PC-3 (cell line): ENCODE measurements around the gene CASS4. TPM values are rescaled to one million over a fixed set of nuclear protein-coding genes. Genes with fewer than 3 reads are reported as not detected.

Source experiments
- ATAC-seq: fragments of 200-7000 bp; cut with Tn5 transposase; 2 replicates; pipeline ENCODE4 v1.9.1; 2020; ENCODE audit warnings: mild to moderate bottlenecking, moderate library complexity
- BruUV-seq: library from RNA; stranded (reverse); fragments of 400-500 nt; replicated peaks from 2 replicates; lab custom pipeline; 2021; lab: Mats Ljungman, UMichigan
- CTCF ChIA-PET: fragments of 300-600 bp; sonication (Branson Sonifier 250); formaldehyde crosslinking; loops from one replicate; lab custom pipeline; 2022; ENCODE audit warnings: antibody characterized with exemption; lab: Charles Lee
- POLR2A ChIA-PET: fragments of 300-600 bp; sonication (Branson Sonifier 250); formaldehyde crosslinking; loops from one replicate; lab custom pipeline; 2022; ENCODE audit warnings: antibody characterized with exemption; ENCODE audit not compliant: unreplicated experiment; lab: Charles Lee
- DNase-seq: peaks from one replicate; pipeline ENCODE4 v3.0.0-alpha.2; 2015
- H2AFZ ChIP-seq: fragments of 300-600 bp; sonication (generic); 2 replicates; pipeline ENCODE4 v1.6.0; 2016; ENCODE audit warnings: antibody characterized with exemption, low read length
- H3F3A ChIP-seq: fragments of 300-600 bp; sonication (generic); one replicate; pipeline ENCODE4 v1.6.0; 2017; ENCODE audit warnings: antibody characterized with exemption, low read length, control low read depth, mild to moderate bottlenecking; ENCODE audit not compliant: unreplicated experiment
- H3K27ac ChIP-seq: fragments of 300-600 bp; sonication (generic); 2 replicates; pipeline ENCODE4 v1.5.1; 2016; ENCODE audit warnings: mild to moderate bottlenecking, low read length
- H3K27me3 ChIP-seq: fragments of 300-600 bp; sonication (generic); 2 replicates; pipeline ENCODE4 v1.6.1; 2016; ENCODE audit warnings: low read length, mixed read lengths
- H3K36me3 ChIP-seq: fragments of 300-600 bp; sonication (generic); 2 replicates; pipeline ENCODE4 v1.6.1; 2016; ENCODE audit warnings: low read depth, mixed run types, low read length, mixed read lengths
- H3K4me1 ChIP-seq: fragments of 300-600 bp; sonication (generic); 2 replicates; pipeline ENCODE4 v1.5.1; 2016; ENCODE audit warnings: low read length; ENCODE audit not compliant: insufficient read depth
- H3K4me2 ChIP-seq: fragments of 300-600 bp; sonication (generic); 2 replicates; pipeline ENCODE4 v1.6.0; 2016; ENCODE audit warnings: low read length
- H3K4me3 ChIP-seq: fragments of 300-600 bp; sonication (generic); 2 replicates; pipeline ENCODE4 v1.5.1; 2016; ENCODE audit warnings: mild to moderate bottlenecking, low read length, mixed read lengths
- H3K79me2 ChIP-seq: fragments of 300-600 bp; sonication (generic); 2 replicates; pipeline ENCODE4 v1.6.1; 2017; ENCODE audit warnings: low read length, mixed read lengths
- H3K9ac ChIP-seq: fragments of 300-600 bp; sonication (generic); 2 replicates; pipeline ENCODE4 v1.6.0; 2016; ENCODE audit warnings: mild to moderate bottlenecking, low read length
- H3K9me2 ChIP-seq: fragments of 300-600 bp; sonication (generic); replicated peaks from 2 replicates; pipeline ENCODE4 v1.6.1; 2016; ENCODE audit warnings: mixed run types, low read length, mixed read lengths
- H3K9me3 ChIP-seq: fragments of 300-600 bp; sonication (generic); 2 replicates; pipeline ENCODE4 v1.6.1; 2016; ENCODE audit warnings: low read length, mixed read lengths
- H4K20me1 ChIP-seq: fragments of 300-600 bp; sonication (generic); 2 replicates; pipeline ENCODE4 v1.6.1; 2016; ENCODE audit warnings: low read length, mixed read lengths
- EZH2 ChIP-seq: fragments of 300-600 bp; sonication (generic); IDR thresholded peaks from one replicate; pipeline ENCODE4 v1.6.1; 2017; ENCODE audit warnings: antibody characterized with exemption, mild to moderate bottlenecking, low read length; ENCODE audit not compliant: unreplicated experiment
- EZH2phosphoT487 ChIP-seq: fragments of 300-600 bp; sonication (generic); IDR thresholded peaks from 2 replicates; pipeline ENCODE4 v1.6.1; 2018; ENCODE audit warnings: mild to moderate bottlenecking, antibody characterized with exemption, low read length, borderline replicate concordance
- intact Hi-C: fragments of 100-400 bp; cut with micrococcal nuclease; formaldehyde crosslinking; loops from 2 replicates; pipeline ENCODE4 v1.9.0; 2023
- total RNA-seq: library from RNA; depleted of rRNA; stranded (reverse); fragments of >200 nt; gene quantifications from 2 replicates; pipeline ENCODE4 v1.2.3, GENCODE V29; 2014
- TF ChIP-seq, protein P1 (sequence below): fragments of 300-600 bp; sonication (generic); conservative IDR thresholded peaks from 2 replicates; pipeline ENCODE4 v1.5.1; 2017; ENCODE audit warnings: antibody characterized with exemption, low read depth, mild to moderate bottlenecking, low read length

Gene CASS4
- total RNA-seq, 1 experiment from 2014 or later = 0.04 TPM

DNA sequence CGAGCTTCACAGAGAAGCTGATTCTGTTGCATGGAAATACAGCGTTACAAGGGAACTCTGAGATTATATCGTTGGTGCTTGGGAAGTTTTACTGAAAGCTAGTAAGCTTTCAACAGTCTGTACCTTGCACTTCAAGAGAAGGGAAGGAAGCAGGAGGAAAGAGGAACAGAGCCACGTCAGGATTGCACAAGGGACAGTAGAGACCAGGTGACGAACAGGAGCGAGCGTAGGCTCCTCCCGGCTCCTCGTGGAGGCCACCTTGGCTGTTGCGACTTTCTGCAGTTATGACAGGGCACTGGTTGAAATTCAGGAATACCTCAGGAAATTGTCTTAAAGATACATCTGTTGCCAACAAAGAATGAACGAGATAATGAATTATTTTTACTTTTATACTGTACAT is 75.2 kb downstream of the CASS4 start:
- no peaks in the 10 kb centered on the region for H3K27me3 ChIP-seq
- H3K9me2 ChIP-seq = no peaks in the 10 kb centered on the region
- 0 out of 2 replicates have a peak, but pooled peaks cover 6% of the 10 kb centered on the region for H4K20me1 ChIP-seq
- no TSS peak for BruUV-seq
- H3K4me2 ChIP-seq = no peak overlapping the region
- no peak overlapping the region for H3K27ac ChIP-seq
- DNase-seq (no peak), ATAC-seq (no peak)
- POLR2A ChIA-PET = no interaction called here
- intact Hi-C loops = no loop called here
- H3K79me2 ChIP-seq = no peaks in the 10 kb centered on the region
- TF ChIP-seq EZH2 (no peak), EZH2phosphoT487 (no peak)
- TF ChIP-seq, protein P1, sequence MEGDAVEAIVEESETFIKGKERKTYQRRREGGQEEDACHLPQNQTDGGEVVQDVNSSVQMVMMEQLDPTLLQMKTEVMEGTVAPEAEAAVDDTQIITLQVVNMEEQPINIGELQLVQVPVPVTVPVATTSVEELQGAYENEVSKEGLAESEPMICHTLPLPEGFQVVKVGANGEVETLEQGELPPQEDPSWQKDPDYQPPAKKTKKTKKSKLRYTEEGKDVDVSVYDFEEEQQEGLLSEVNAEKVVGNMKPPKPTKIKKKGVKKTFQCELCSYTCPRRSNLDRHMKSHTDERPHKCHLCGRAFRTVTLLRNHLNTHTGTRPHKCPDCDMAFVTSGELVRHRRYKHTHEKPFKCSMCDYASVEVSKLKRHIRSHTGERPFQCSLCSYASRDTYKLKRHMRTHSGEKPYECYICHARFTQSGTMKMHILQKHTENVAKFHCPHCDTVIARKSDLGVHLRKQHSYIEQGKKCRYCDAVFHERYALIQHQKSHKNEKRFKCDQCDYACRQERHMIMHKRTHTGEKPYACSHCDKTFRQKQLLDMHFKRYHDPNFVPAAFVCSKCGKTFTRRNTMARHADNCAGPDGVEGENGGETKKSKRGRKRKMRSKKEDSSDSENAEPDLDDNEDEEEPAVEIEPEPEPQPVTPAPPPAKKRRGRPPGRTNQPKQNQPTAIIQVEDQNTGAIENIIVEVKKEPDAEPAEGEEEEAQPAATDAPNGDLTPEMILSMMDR = no peak
- no peak overlapping the region for H3K4me3 ChIP-seq
- H3K36me3 ChIP-seq = peaks cover 65% of the 10 kb centered on the region
- H2AFZ ChIP-seq = no peak overlapping the region
- H3K9ac ChIP-seq = no peak overlapping the region
- H3F3A ChIP-seq = no peaks in the 10 kb centered on the region
- H3K4me1 ChIP-seq = no peaks in the 10 kb centered on the region
- CTCF ChIA-PET = no interaction called here
- H3K9me3 ChIP-seq = no peaks in the 10 kb centered on the region

DNA sequence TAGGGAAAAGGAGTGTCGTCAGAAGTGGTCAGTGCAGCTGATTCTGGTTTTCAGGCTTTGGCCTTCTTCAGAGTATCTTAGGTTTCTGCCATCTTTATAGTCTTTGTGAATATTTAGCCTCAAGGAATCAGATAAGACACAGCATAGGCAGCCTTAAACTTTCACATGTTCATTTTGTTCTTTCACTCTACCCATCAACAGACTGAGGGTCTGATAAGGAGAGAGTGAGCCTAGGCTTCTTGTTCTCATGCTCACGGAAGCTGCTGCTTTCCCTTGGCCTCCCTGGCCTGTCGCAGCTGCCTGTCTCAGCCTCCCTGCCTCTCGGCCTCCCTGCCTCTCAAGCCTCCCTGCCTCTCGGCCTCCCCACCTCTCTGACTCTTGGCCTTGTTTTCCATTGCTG is 76.5 kb downstream of the CASS4 start:
- no peaks in the 10 kb centered on the region for H3K9me2 ChIP-seq
- no peak overlapping the region for H3K9ac ChIP-seq
- no peak overlapping the region for H3K27ac ChIP-seq
- CTCF ChIA-PET = no interaction called here
- no TSS peak for BruUV-seq
- no peak overlapping the region for H3K4me2 ChIP-seq
- intact Hi-C loops = no loop called here
- POLR2A ChIA-PET = no interaction called here
- no peaks in the 10 kb centered on the region for H3K79me2 ChIP-seq
- no peak overlapping the region for H3K4me3 ChIP-seq
- DNase-seq = no peak
- 0 out of 2 replicates have a peak, but pooled peaks cover 6% of the 10 kb centered on the region for H4K20me1 ChIP-seq
- peaks cover 61% of the 10 kb centered on the region for H3K36me3 ChIP-seq
- no peaks in the 10 kb centered on the region for H3K9me3 ChIP-seq
- no peaks in the 10 kb centered on the region for H3K4me1 ChIP-seq
- ATAC-seq = no peak
- no peaks in the 10 kb centered on the region for H3K27me3 ChIP-seq
- TF ChIP-seq, protein P1 = no peak
- no peak for TF ChIP-seq EZH2phosphoT487
- TF ChIP-seq EZH2 = no peak
- no peaks in the 10 kb centered on the region for H3F3A ChIP-seq
- no peak overlapping the region for H2AFZ ChIP-seq

DNA sequence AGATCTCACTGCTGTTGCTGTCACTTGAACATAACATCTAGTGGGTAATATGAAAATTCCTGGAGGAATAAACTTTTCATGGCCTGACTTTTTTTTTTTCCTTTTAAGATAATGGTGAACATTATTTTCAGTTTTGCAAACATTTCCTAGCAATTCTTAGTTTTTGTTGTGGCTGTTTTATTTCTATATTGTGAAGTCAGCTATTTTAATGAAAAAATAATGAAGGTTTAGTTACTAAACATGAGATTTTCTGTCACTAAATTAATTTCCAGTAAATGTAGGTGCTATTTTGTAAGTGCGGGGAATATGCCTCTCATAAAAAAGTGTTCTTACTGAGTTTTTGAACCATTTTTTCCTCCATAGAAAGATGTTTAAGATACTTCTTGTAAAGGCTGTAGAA is 89.1 kb downstream of the CASS4 start:
- no peak overlapping the region for H3K4me3 ChIP-seq
- TF ChIP-seq EZH2phosphoT487 (no peak), EZH2 (no peak)
- TF ChIP-seq, protein P1 = no peak
- CTCF ChIA-PET = no interaction called here
- no peaks in the 10 kb centered on the region for H3K27me3 ChIP-seq
- H3K36me3 ChIP-seq = peaks cover 31% of the 10 kb centered on the region; the same call in 1 of the 2 replicates
- DNase-seq = no peak
- no TSS peak for BruUV-seq
- intact Hi-C loops = no loop called here
- POLR2A ChIA-PET = no interaction called here
- H3F3A ChIP-seq = no peaks in the 10 kb centered on the region
- H3K9ac ChIP-seq = no peak overlapping the region
- no peaks in the 10 kb centered on the region for H3K9me3 ChIP-seq
- no peak for ATAC-seq
- no peak overlapping the region for H3K27ac ChIP-seq
- 0 out of 2 replicates have a peak, but pooled peaks cover 3% of the 10 kb centered on the region for H4K20me1 ChIP-seq
- H3K4me1 ChIP-seq = no peaks in the 10 kb centered on the region
- H3K9me2 ChIP-seq = no peaks in the 10 kb centered on the region
- H3K4me2 ChIP-seq = no peak overlapping the region
- no peak overlapping the region for H2AFZ ChIP-seq
- H3K79me2 ChIP-seq = 0 out of 2 replicates have a peak, but pooled peaks cover 4% of the 10 kb centered on the region
